Activated CD4-positive, CD25-positive, alpha-beta regulatory T cell treated with anti-CD3 and anti-CD28 coated beads, Interleukin-2, amount 50 U/mL, for 24 hours (primary cell): ENCODE results near the gene MYO10.
"Not testable (repeated sequence)": the region's sequence is repeated elsewhere in the genome, so short reads cannot be mapped to it uniquely, and the experiment has no call there.

ENCODE experiments used
- ATAC-seq, 2 donors: fragments of 150-1000 bp; cut with Tn5 transposase; one replicate each; pipeline ENCODE4 v1.10.0; 2021; ENCODE audit warnings: mild to moderate bottlenecking in 1 of 2, moderate library complexity in 1 of 2

MYO10 gene

DNA sequence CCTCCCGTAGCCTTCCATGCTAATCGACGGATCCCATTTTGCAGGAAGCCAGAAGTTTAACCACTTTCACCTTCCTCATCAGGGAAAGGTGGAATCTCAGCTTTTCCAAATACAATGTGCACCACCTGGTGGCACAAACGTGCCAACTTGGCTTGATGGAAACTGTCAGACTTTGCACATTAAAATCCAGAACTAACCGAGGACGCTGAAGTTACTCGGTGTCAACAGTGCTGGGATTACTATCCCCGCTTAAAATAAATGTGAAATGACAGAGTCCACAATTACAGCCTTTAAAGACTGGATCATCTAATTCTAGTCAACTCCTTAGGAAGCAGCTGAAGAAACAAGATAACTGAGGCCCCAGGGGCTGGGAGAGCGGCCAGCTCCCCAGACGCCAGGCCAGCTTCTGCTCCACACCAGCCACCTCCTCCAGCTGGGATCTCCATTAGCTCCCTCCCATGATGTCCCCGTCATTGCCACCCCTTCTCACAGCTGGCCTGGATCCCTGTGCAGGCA is 269.1 kb downstream of the MYO10 start:
- ATAC-seq = no peak

GRCh38 chr5:16666130-16666882 is 269.8 kb downstream of the MYO10 start:
- ATAC-seq = no peak

- ATAC-seq = no peak
Observed at GRCh38 chr5:16665601-16666000, 270.5 kb downstream of the MYO10 start.

DNA sequence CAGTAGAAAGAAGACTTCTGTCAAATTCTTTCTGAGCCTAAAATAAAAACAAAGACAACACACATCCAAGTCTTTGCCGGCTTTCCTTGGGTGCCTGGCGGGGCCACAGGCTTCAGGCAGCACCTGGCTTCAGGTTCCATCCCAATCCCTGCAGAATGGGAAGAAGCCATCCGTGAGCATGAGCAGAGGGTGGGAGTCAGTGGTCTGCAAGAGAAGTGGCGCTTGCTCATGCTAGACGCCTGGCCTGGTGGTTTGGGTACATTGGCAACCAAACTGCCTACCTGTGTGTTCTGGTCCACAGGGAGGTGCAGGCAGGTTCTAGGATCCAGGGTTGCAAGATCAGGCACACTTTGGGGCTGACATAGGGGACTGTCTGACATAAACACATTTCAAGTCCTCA is 271.7 kb downstream of the MYO10 start:
- no peak for ATAC-seq

DNA sequence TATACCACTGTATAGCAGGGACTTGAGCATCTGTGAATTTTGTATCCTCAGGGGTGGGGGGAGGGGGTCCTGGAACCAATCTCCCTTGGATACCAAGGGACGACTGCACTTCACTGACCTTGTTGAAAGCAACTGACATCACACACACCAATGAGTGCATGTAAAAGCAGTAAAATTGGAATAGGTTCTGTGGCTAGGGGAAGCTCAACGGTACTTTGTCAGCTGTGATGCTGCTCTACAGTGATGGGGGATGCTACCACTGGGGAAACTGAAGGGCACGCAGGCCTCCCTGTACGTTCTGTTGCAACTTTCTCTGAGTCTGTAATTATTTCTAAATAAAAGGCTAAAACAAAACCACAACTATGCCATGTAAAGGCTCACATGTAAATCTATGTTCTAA is 272.2 kb downstream of the MYO10 start:
- no peak for ATAC-seq

DNA sequence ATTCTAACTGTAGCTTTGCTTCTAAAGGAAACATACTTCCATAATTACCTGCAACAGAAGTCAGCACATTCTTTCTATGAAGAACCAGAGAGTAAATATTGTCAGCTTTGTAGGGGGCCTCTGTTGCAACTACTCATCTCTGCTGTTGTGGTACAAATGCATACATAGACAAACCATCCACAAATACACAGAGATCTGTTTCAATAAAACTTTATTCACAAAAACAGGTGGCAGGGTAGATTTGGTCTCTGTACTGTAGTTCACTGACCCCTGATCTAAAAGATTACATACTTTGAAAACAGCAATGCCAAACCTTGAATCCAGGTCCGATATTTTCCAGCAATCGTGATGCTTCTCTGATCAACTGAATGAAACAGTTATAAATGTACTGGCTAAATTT is 274.4 kb downstream of the MYO10 start:
- no peak for ATAC-seq

DNA sequence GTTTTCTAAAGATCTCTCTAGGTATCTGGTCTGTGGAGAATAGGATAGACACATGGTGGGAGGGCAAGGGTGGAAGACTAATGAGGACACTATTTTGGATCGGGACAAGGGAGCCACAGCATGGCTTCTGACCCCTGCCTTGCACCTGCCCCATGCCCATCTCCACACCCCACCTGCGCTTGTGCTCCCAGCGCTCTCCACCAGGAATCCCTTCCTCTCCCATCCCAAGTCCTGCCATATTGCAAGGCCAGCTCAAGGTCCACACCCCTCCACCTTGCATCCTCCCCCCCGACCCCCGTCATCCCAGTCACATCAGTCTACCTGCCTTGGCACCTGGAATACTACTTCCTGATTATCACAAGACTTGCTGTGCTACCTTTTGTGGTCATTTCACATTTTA is 275.1 kb downstream of the MYO10 start:
- ATAC-seq = no peak

GRCh38 chr5:16659536-16659935 is 276.6 kb downstream of the MYO10 start:
- no peak for ATAC-seq

- no peak for ATAC-seq
Observed at GRCh38 chr5:16656561-16657191, 279.4 kb downstream of the MYO10 start.

- peak; percentile 70 to 74 for ATAC-seq
Observed at GRCh38 chr5:16654647-16655334, 281.3 kb downstream of the MYO10 start.

DNA sequence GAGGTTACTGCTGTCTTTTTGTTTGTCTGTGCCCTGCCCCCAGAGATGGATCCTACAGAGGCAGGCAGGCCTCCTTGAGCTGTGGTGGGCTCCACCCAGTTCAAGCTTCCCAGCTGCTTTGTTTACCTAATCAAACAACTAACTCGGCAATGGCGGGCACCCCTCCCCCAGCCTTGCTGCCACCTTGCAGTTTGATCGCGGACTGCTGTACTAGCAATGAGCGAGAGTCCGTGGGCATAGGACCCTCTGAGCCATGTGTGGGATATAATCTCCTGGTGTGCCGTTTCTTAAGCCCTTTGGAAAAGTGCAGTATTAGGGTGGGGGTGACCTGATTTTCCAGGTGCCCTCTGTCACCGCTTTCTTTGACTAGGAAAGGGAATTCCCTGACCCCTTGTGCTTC is 287.3 kb downstream of the MYO10 start:
- ATAC-seq = not testable (repeated sequence)

GRCh38 chr5:16644301-16644889 is 291.7 kb downstream of the MYO10 start:
- ATAC-seq = no peak

- no peak for ATAC-seq
Observed at GRCh38 chr5:16642867-16643266, 293.2 kb downstream of the MYO10 start.

DNA sequence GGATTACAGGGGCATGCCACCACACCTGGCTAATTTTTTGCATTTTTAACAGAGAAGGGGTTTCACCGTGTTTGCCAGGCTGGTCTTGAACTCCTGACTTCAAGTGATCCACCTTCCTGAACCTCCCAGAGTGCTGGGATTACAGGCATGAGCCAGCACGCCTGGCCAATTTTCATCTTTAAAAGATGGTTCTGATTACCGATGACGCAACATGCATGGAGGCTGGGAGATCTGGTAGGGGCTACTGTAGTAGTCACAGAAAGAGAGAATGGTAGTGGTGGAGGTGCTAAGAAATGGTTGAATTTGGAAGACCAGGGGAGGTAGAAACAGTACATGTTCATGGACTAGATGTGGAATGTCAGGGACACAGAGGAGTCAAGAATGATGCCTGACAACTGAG is 296.9 kb downstream of the MYO10 start:
- no peak for ATAC-seq

DNA sequence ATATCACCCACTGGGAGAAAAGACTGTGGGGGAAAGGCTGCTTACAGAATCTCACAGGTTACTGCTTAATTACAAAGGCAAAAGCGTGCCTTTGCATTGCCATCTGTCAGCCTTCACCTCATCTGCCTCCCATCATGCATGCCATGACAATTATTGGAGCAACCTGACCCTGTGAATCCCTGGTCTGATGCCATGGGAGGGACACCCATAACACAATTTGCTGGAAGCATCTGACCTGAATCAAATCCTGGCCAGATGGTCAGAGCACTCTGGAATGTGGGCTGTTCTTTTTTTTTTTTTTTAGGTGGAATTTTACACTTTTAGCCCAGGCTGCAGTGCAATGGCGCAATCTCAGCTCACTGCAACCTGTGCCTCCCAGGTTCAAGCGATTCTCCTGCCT is 307.7 kb downstream of the MYO10 start:
- no peak for ATAC-seq

DNA sequence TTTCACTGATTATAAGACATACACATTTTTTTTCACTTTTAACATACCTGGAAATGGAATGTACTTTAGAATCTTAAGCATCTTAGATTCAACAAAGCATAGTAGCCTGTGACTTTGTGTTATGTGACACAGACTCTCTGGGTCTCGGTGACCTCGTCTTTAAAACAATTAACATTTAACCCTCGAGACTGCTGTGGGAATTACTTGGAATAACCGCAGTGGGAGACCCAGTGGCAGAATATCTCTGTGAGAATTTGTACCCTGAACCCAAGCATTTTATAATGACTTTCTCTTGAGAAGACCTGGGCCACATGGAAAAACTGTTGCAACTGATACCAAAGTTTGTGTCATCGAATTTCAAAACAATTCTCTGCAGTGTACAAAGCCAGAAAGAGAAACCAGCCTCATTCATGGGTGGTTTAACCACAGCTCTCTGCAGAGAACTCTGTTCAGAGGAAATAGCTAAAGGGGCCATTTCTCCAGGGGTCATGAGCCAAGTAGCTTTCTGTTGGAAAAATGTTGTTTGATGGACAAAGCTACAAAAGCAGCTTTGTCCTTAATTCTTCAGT is 309.3 kb downstream of the MYO10 start:
- ATAC-seq = peak; percentile 84 to 86

- ATAC-seq = no peak
Observed at GRCh38 chr5:16625096-16625495, 311.0 kb downstream of the MYO10 start.

GRCh38 chr5:16619136-16619535 is 317.0 kb downstream of the MYO10 start:
- no peak for ATAC-seq

DNA sequence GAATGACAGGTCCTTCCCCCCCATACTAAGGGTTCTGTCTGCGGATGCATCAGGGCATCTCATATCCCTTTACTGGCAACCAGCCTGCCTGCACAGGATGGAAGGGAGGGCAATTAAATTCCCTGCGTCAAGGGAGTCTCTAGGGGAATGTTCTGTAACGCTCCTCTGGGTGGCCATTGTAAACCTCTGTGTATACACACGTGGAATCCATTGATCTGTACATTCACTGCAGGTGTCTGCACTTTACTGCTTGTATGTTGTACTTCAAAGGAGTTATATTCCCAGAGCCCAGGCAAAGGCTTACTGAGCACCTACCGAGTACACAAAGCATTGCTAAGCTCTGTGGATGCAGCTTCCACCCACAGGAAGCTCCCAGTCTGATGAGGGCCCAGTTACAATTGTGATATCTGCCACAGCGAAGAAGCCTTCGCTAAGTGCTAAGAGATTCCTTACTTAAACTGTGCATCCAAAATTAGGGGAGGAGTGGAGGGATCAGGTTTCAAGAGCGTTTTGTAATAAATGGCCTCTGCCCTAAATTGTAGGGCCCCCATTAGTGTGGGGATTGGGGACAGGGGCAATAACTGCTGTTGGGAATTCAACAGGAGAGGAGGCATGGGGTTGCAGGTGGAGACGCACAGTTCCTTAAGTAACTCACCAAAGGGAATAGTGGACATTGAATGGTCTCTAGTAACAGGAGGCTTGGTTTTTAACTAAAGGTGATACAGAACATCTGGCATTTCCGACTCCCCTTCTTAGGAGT is 317.8 kb downstream of the MYO10 start:
- no peak for ATAC-seq

DNA sequence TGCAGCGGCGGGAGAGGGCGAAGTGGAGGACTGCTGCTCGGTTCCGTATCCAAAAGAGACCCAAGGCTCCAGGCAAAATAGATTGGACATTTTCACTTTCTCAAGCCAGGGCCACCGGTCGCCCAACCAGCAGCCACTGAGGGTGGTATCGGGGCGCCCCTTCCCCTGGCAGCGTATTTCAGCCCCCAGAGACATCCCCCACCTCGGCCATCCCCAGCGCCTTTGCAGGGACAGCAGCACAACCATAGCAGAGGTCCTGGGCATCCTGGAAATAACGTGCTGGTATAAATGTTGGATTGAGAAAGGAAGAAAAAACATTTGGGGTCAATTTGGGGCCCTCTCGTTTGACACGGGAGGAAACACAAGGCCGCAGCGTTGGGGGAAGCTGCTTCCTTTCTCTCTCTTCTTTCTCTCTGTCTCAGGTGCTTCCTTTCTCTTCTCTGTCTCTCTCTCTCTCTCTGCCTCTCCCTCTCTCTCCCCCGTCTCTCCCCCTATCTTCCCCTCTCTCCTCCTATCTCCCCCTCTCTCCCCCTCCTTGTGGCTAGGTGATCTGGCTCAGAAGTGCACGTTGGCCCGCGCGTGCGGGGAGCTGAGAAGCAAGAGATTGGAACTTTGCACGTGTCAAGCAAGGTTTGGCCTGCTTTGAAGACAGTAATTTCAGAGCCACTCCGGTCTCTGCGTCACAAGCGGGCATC is 318.7 kb downstream of the MYO10 start:
- ATAC-seq = peak; percentile 11 to 23

DNA sequence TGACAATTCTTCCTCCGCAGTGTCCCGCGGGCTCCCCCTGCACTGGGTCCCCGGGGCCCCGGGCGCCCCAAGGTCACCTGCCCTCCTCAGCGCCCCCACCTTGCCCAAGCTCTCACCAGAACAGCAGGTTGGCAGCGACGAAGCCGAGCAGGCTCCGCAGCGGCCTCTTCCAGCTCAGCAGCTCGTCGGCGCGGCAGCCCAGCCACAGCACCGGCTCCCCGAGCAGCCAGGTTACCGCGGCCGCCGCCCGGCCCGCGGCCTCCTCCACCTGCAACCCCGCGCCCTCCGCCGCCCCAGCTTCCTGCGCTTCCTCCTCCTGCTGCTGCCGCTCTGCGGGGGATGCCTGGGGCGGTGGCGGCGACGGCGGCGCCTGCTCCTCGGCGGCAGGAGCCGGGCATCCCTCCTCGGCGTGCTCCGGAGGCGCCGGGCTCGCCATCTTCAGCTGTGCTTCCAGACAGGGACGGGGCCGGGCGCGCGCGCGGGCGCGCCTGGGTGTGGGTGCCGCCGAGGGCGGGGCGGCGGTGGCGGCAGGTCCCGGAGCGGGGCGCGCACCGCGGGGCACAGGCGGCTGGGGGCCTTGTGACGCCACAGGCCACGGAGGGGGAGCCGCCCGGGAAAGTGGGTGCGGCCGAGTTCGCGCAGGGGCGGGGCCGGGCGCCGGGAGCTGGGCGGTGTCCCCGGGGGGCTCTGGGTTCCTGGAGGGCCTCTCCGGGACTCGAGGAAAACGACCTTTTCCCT is 319.4 kb downstream of the MYO10 start, which contains the start of gene RETREG1:
RETREG1 (minus strand) TSS at position 462 of the 738 bp plus-strand sequence; CDS start at position 436, 26 bp downstream.
- ATAC-seq = peak; percentile 83 to 85
